CD14-positive monocyte (primary cell): ENCODE results near the gene BNIPL. TPM values are rescaled to one million over a fixed set of nuclear protein-coding genes. Genes with fewer than 3 reads are reported as not detected.

Experiments
- DNase-seq, 3 donors: peaks; one replicate each; pipeline ENCODE4 v3.0.0-alpha.2; 2011 to 2022
- H2AFZ ChIP-seq: 2 replicates; pipeline ENCODE4 v1.6.0; 2012; ENCODE audit warnings: mild to moderate bottlenecking, low read depth, low read length, inconsistent platforms; ENCODE audit not compliant: insufficient read depth, poor library complexity, severe bottlenecking
- H3K27ac ChIP-seq, 2 donors: 1 replicate in 1 of 2; 2 replicates in 1 of 2; pipeline ENCODE4 v1.5.1; 2012 to 2013; ENCODE audit warnings: low read length in 2 of 2, control low read depth in 1 of 2, inconsistent platforms in 1 of 2, low read depth in 1 of 2, mild to moderate bottlenecking in 1 of 2
- H3K27me3 ChIP-seq, 2 donors: one replicate each; pipeline versions ENCODE4 v1.6.0 to v1.6.1; 2011 to 2013; ENCODE audit warnings: low read length in 2 of 2; ENCODE audit not compliant: control insufficient read depth in 2 of 2, insufficient read depth in 2 of 2
- H3K36me3 ChIP-seq, 2 donors: replicated peaks in 1 of 2; 1 replicate in 1 of 2; 2 replicates in 1 of 2; pipeline versions ENCODE4 v1.5.1 to v1.6.1; 2012 to 2013; ENCODE audit warnings: low read length in 2 of 2, control low read depth in 1 of 2, inconsistent platforms in 1 of 2, mild to moderate bottlenecking in 1 of 2; ENCODE audit not compliant: insufficient read depth in 2 of 2, control insufficient read depth in 1 of 2
- H3K4me1 ChIP-seq, 2 donors: 1 replicate in 1 of 2; 2 replicates in 1 of 2; pipeline versions ENCODE4 v1.5.1 to v1.6.1; 2012 to 2013; ENCODE audit warnings: low read length in 2 of 2, control low read depth in 1 of 2, inconsistent platforms in 1 of 2, mild to moderate bottlenecking in 1 of 2, moderate library complexity in 1 of 2; ENCODE audit not compliant: insufficient read depth in 2 of 2, control insufficient read depth in 1 of 2
- H3K4me2 ChIP-seq: replicated peaks from 2 replicates; pipeline ENCODE3; 2012; ENCODE audit warnings: low read length, moderate library complexity, mild to moderate bottlenecking; ENCODE audit not compliant: poor library complexity, severe bottlenecking; ENCODE audit errors: extremely low read depth
- H3K4me3 ChIP-seq, 3 experiments: fragments of 200-600 bp in 1 of 3; sonication (generic) in 1 of 3; replicated peaks in 1 of 3; 1 replicate in 2 of 3; 2 replicates in 1 of 3; pipeline ENCODE4 v1.5.1; 2011 to 2013; ENCODE audit warnings: low read length in 3 of 3, mild to moderate bottlenecking in 3 of 3, control low read depth in 2 of 3, low read depth in 2 of 3, inconsistent platforms in 1 of 3, moderate library complexity in 1 of 3
- H3K79me2 ChIP-seq: 2 replicates; pipeline ENCODE4 v1.6.0; 2012; ENCODE audit warnings: mild to moderate bottlenecking, control low read depth, inconsistent platforms, low read length, moderate library complexity; ENCODE audit not compliant: insufficient read depth
- H3K9ac ChIP-seq: 2 replicates; pipeline ENCODE4 v1.6.0; 2017; ENCODE audit warnings: low read length, mild to moderate bottlenecking; ENCODE audit not compliant: insufficient read depth, poor library complexity, severe bottlenecking
- H3K9me3 ChIP-seq, 2 donors: replicated peaks in 1 of 2; 1 replicate in 1 of 2; 2 replicates in 1 of 2; pipeline versions ENCODE4 v1.5.1 to v1.6.1; 2012 to 2013; ENCODE audit warnings: low read length in 2 of 2, control low read depth in 1 of 2; ENCODE audit not compliant: control insufficient read depth in 1 of 2, insufficient read depth in 1 of 2
- H4K20me1 ChIP-seq: 2 replicates; pipeline ENCODE4 v1.6.0; 2012; ENCODE audit warnings: mild to moderate bottlenecking, low read length, control low read depth, moderate library complexity; ENCODE audit not compliant: insufficient read depth
- H3K27ac Mint-ChIP-seq, 7 donors: one replicate each; pipeline ENCODE4 v1.8.0; 2020; ENCODE audit warnings: mild to moderate bottlenecking in 7 of 7, mixed read lengths in 7 of 7, moderate library complexity in 6 of 7, inconsistent platforms in 2 of 7
- H3K27me3 Mint-ChIP-seq, 3 donors: one replicate each; pipeline ENCODE4 v1.8.0; 2021 to 2022; ENCODE audit warnings: low read depth in 3 of 3, mild to moderate bottlenecking in 3 of 3, mixed read lengths in 3 of 3, moderate library complexity in 3 of 3, inconsistent platforms in 1 of 3
- H3K36me3 Mint-ChIP-seq, 2 donors: one replicate each; pipeline ENCODE4 v1.8.0; 2020; ENCODE audit warnings: mixed read lengths in 2 of 2, inconsistent platforms in 1 of 2, mild to moderate bottlenecking in 1 of 2
- H3K4me1 Mint-ChIP-seq: one replicate; pipeline ENCODE4 v1.8.0; 2020; ENCODE audit warnings: mild to moderate bottlenecking, mixed read lengths
- H3K4me3 Mint-ChIP-seq, 2 donors: one replicate each; pipeline ENCODE4 v1.8.0; 2020; ENCODE audit warnings: mild to moderate bottlenecking in 2 of 2, mixed read lengths in 2 of 2, moderate library complexity in 1 of 2
- H3K9me3 Mint-ChIP-seq, 7 donors: one replicate each; pipeline ENCODE4 v1.8.0; 2020 to 2022; ENCODE audit warnings: mixed read lengths in 7 of 7, mild to moderate bottlenecking in 6 of 7, moderate library complexity in 6 of 7, inconsistent platforms in 2 of 7
- CTCF ChIP-seq: fragments of 200-600 bp; IDR thresholded peaks from one replicate; pipeline ENCODE4 v1.8.0; 2022; ENCODE audit warnings: antibody characterized with exemption, mild to moderate bottlenecking
- WGBS: methylation state at CpG from one replicate; pipeline ENCODE4 v1.1.5; 2013; ENCODE audit warnings: missing lambda C conversion rate; ENCODE audit not compliant: insufficient coverage; 5-methylcytosine and 5-hydroxymethylcytosine counted together
- intact Hi-C, 2 donors: fragments of 100-400 bp; cut with micrococcal nuclease; formaldehyde crosslinking; loops; one replicate each; pipeline versions ENCODE4 v1.15.0 to v1.15.1; 2023
- polyA plus RNA-seq, 3 donors: library from polyadenylated mRNA; depleted of rRNA in 1 of 3; unstranded in 2 of 3; stranded (reverse) in 1 of 3; fragments of 300-500 nt in 2 of 3; fragments of >200 nt in 1 of 3; fragmentation: Illumina TruSeq in 2 of 3; gene quantifications; 1 replicate in 2 of 3; 2 replicates in 1 of 3; pipeline ENCODE4 v1.2.3, GENCODE V29; 2012 to 2021

The BNIPL gene
- polyA plus RNA-seq, 3 donors: 0.77 TPM; not detected in 2

GRCh38 chr1:151047591-151047924, 11.2 kb downstream of the BNIPL start, which contains the start of gene C1orf56:
Gene C1orf56, plus strand, starts transcription at chr1:151047751. Its CDS starts 97 bp downstream, at chr1:151047848.
- Histone ChIP-seq H3K4me2 (peak within 1 kb of the TSS; percentile 97), H4K20me1 (peaks cover 39% of the 10 kb centered on the region), H3K9ac (peak within 1 kb of the TSS; percentile 47), H3K9me3 (no peaks in the 10 kb centered on the region), H2AFZ (peak within 1 kb of the TSS; percentile 85), H3K4me1 (peaks cover 26 to 37% of the 10 kb centered on the region in 2 donors), H3K4me3 (peak within 1 kb of the TSS; percentile 66 to 83 (median 70)), H3K27me3 (peaks cover 3 to 20% of the 10 kb centered on the region in 2 donors), H3K79me2 (no peaks in the 10 kb centered on the region), H3K27ac (no peak within 1 kb of the TSS), H3K36me3 (peaks cover 17 to 19% of the 10 kb centered on the region in 2 donors)
- Mint-ChIP-seq H3K9me3 (peaks cover 0 to 7% (median 0%) of the 10 kb centered on the region in 7 donors), H3K4me1 (peaks cover 45% of the 10 kb centered on the region), H3K36me3 (peaks cover 24 to 34% of the 10 kb centered on the region in 2 donors), H3K27ac (peak within 1 kb of the TSS in 6 of 7 donors; percentile 65 to 84 (median 71)), H3K4me3 (peak within 1 kb of the TSS; percentile 95 to 99), H3K27me3 (peaks cover 2 to 30% (median 27%) of the 10 kb centered on the region in 3 donors)
- TF ChIP-seq CTCF: no peak
- 1% methylated on average over 14 of the region's 29 CpGs for WGBS
- intact Hi-C loops: loop anchor here in 1 of 2 donors (5.0 kb wide), 1 partner anchor 35 kb away; no protein-coding TSS in a partner anchor
- peak in 1 of 3 donors; percentile 31 for DNase-seq

DNA sequence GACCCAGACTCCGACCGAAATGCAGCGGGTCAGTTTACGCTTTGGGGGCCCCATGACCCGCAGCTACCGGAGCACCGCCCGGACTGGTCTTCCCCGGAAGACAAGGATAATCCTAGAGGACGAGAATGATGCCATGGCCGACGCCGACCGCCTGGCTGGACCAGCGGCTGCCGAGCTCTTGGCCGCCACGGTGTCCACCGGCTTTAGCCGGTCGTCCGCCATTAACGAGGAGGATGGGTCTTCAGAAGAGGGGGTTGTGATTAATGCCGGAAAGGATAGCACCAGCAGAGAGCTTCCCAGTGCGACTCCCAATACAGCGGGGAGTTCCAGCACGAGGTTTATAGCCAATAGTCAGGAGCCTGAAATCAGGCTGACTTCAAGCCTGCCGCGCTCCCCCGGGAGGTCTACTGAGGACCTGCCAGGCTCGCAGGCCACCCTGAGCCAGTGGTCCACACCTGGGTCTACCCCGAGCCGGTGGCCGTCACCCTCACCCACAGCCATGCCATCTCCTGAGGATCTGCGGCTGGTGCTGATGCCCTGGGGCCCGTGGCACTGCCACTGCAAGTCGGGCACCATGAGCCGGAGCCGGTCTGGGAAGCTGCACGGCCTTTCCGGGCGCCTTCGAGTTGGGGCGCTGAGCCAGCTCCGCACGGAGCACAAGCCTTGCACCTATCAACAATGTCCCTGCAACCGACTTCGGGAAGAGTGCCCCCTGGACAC, 11.7 kb downstream of the BNIPL start:
- H3K4me1 ChIP-seq: peaks cover 26 to 37% of the 10 kb centered on the region in 2 donors
- peaks cover 0 to 7% (median 0%) of the 10 kb centered on the region in 7 donors for H3K9me3 Mint-ChIP-seq
- H3K4me3 Mint-ChIP-seq: peak overlapping the region; percentile 95 to 99
- H3K4me3 ChIP-seq: peak overlapping the region; percentile 66 to 83 (median 70)
- peak; percentile 47 to 63 (median 51) for DNase-seq
- H2AFZ ChIP-seq: peak overlapping the region; percentile 85
- no peaks in the 10 kb centered on the region for H3K79me2 ChIP-seq
- no peak overlapping the region for H3K27ac ChIP-seq
- peaks cover 48% of the 10 kb centered on the region for H3K4me1 Mint-ChIP-seq
- H3K27ac Mint-ChIP-seq: peak overlapping the region in 6 of 7 donors; percentile 65 to 84 (median 71)
- H3K36me3 ChIP-seq: peaks cover 23 to 24% of the 10 kb centered on the region in 2 donors
- peak overlapping the region; percentile 97 for H3K4me2 ChIP-seq
- peak overlapping the region; percentile 47 for H3K9ac ChIP-seq
- peaks cover 2 to 30% (median 27%) of the 10 kb centered on the region in 3 donors for H3K27me3 Mint-ChIP-seq
- TF ChIP-seq CTCF: no peak
- no peaks in the 10 kb centered on the region for H3K9me3 ChIP-seq
- peaks cover 3 to 20% of the 10 kb centered on the region in 2 donors for H3K27me3 ChIP-seq
- under 1% methylated on average over 44 of the region's 48 CpGs for WGBS
- peaks cover 44% of the 10 kb centered on the region for H4K20me1 ChIP-seq
- intact Hi-C loops: loop anchor here in 1 of 2 donors (5.0 kb wide), 1 partner anchor 36 kb away; no protein-coding TSS in a partner anchor
- H3K36me3 Mint-ChIP-seq: peaks cover 30 to 39% of the 10 kb centered on the region in 2 donors
